Measurements from ENCODE around the gene HBZ.
"Not testable (repeated sequence)": the region's sequence is repeated elsewhere in the genome, so short reads cannot be mapped to it uniquely, and the experiment has no call there.

HBZ gene

DNA sequence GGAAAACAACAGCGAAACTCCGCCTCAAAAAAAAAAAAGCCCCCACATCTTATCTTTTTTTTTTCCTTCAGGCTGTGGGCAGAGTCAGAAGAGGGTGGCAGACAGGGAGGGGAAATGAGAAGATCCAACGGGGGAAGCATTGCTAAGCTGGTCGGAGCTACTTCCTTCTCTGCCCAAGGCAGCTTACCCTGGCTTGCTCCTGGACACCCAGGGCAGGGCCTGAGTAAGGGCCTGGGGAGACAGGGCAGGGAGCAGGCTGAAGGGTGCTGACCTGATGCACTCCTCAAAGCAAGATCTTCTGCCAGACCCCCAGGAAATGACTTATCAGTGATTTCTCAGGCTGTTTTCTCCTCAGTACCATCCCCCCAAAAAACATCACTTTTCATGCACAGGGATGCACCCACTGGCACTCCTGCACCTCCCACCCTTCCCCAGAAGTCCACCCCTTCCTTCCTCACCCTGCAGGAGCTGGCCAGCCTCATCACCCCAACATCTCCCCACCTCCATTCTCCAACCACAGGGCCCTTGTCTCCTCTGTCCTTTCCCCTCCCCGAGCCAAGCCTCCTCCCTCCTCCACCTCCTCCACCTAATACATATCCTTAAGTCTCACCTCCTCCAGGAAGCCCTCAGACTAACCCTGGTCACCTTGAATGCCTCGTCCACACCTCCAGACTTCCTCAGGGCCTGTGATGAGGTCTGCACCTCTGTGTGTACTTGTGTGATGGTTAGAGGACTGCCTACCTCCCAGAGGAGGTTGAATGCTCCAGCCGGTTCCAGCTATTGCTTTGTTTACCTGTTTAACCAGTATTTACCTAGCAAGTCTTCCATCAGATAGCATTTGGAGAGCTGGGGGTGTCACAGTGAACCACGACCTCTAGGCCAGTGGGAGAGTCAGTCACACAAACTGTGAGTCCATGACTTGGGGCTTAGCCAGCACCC is 22.8 kb downstream of the HBZ start:
- peaks cover 7% of the 10 kb centered on the region; the same call in 1 of the 2 replicates for H4K20me1 ChIP-seq (ENCODE audit: insufficient read depth, low read length)
- no peak overlapping the region for H3K4me2 ChIP-seq (ENCODE audit: insufficient read depth, low read length)
- DNase-seq, result no peak
- no peaks in the 10 kb centered on the region for H3K9me3 ChIP-seq (ENCODE audit: insufficient read depth, low read length, severe bottlenecking)
- TF ChIP-seq, protein P1, sequence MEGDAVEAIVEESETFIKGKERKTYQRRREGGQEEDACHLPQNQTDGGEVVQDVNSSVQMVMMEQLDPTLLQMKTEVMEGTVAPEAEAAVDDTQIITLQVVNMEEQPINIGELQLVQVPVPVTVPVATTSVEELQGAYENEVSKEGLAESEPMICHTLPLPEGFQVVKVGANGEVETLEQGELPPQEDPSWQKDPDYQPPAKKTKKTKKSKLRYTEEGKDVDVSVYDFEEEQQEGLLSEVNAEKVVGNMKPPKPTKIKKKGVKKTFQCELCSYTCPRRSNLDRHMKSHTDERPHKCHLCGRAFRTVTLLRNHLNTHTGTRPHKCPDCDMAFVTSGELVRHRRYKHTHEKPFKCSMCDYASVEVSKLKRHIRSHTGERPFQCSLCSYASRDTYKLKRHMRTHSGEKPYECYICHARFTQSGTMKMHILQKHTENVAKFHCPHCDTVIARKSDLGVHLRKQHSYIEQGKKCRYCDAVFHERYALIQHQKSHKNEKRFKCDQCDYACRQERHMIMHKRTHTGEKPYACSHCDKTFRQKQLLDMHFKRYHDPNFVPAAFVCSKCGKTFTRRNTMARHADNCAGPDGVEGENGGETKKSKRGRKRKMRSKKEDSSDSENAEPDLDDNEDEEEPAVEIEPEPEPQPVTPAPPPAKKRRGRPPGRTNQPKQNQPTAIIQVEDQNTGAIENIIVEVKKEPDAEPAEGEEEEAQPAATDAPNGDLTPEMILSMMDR (IDR thresholded peaks at IDR 0.05; ENCODE audit: borderline replicate concordance, extremely low read depth, low read length, poor library complexity, severe bottlenecking), result no peak
- TF ChIP-seq EZH2 (IDR thresholded peaks at IDR 0.05; ENCODE audit: borderline replicate concordance, low read depth, low read length, severe bottlenecking), result no peak
- H3K27me3 ChIP-seq (ENCODE audit: insufficient read depth, low read length, poor library complexity), result no peaks in the 10 kb centered on the region
- no peak overlapping the region for H3K27ac ChIP-seq (ENCODE audit: low read length)
- H3K9ac ChIP-seq (ENCODE audit: low read depth, low read length), result no peak overlapping the region
- no peak for ATAC-seq (ENCODE audit: insufficient read depth, low read depth)
- no peaks in the 10 kb centered on the region for H3K4me1 ChIP-seq (ENCODE audit: insufficient read depth, low read length)
- no peaks in the 10 kb centered on the region for H3K79me2 ChIP-seq (ENCODE audit: insufficient read depth, low read length)
- H3K4me3 ChIP-seq (ENCODE audit: low read depth in 1 of 2, low read length in 2 of 2), result no peak overlapping the region
- H2AFZ ChIP-seq (ENCODE audit: low read depth, low read length), result no peak overlapping the region
- H3K36me3 ChIP-seq (ENCODE audit: insufficient read depth, low read length), result no peaks in the 10 kb centered on the region

GRCh38 chr16:176006-176405 is 23.6 kb downstream of the HBZ start:
- not testable (repeated sequence) for H3K4me3 ChIP-seq (ENCODE audit: low read depth in 1 of 2, low read length in 2 of 2); H2AFZ ChIP-seq (ENCODE audit: low read depth, low read length); H3K27ac ChIP-seq (ENCODE audit: low read length); H3K27me3 ChIP-seq (ENCODE audit: insufficient read depth, low read length, poor library complexity); H3K9ac ChIP-seq (ENCODE audit: low read depth, low read length); H3K36me3 ChIP-seq (ENCODE audit: insufficient read depth, low read length); DNase-seq; H4K20me1 ChIP-seq (ENCODE audit: insufficient read depth, low read length); H3K79me2 ChIP-seq (ENCODE audit: insufficient read depth, low read length); H3K4me1 ChIP-seq (ENCODE audit: insufficient read depth, low read length); ATAC-seq (ENCODE audit: insufficient read depth, low read depth); H3K4me2 ChIP-seq (ENCODE audit: insufficient read depth, low read length); H3K9me3 ChIP-seq (ENCODE audit: insufficient read depth, low read length, severe bottlenecking)

- not testable (repeated sequence) for H3K4me1 ChIP-seq (ENCODE audit: insufficient read depth, low read length); H4K20me1 ChIP-seq (ENCODE audit: insufficient read depth, low read length); H3K36me3 ChIP-seq (ENCODE audit: insufficient read depth, low read length); H2AFZ ChIP-seq (ENCODE audit: low read depth, low read length); H3K27ac ChIP-seq (ENCODE audit: low read length); H3K27me3 ChIP-seq (ENCODE audit: insufficient read depth, low read length, poor library complexity); H3K9me3 ChIP-seq (ENCODE audit: insufficient read depth, low read length, severe bottlenecking); H3K4me3 ChIP-seq (ENCODE audit: low read depth in 1 of 2, low read length in 2 of 2); DNase-seq; ATAC-seq (ENCODE audit: insufficient read depth, low read depth); H3K4me2 ChIP-seq (ENCODE audit: insufficient read depth, low read length); H3K79me2 ChIP-seq (ENCODE audit: insufficient read depth, low read length); H3K9ac ChIP-seq (ENCODE audit: low read depth, low read length)
Observed at GRCh38 chr16:176477-177382, 24.3 kb downstream of the HBZ start, which contains the start of gene HBA1. TSS of gene HBA1 (plus strand) at chr16:176680. CDS start at chr16:176717, 37 bp downstream.

GRCh38 chr16:177394-177822 is 25.0 kb downstream of the HBZ start:
- Histone ChIP-seq H3K27me3 (ENCODE audit: insufficient read depth, low read length, poor library complexity) (no peaks in the 10 kb centered on the region), H3K9me3 (ENCODE audit: insufficient read depth, low read length, severe bottlenecking) (no peaks in the 10 kb centered on the region), H3K4me1 (ENCODE audit: insufficient read depth, low read length) (peaks cover 11% of the 10 kb centered on the region), H3K4me2 (ENCODE audit: insufficient read depth, low read length) (no peak overlapping the region), H2AFZ (ENCODE audit: low read depth, low read length) (no peak overlapping the region), H3K9ac (ENCODE audit: low read depth, low read length) (no peak overlapping the region), H3K27ac (ENCODE audit: low read length) (no peak overlapping the region), H4K20me1 (ENCODE audit: insufficient read depth, low read length) (peaks cover 7% of the 10 kb centered on the region; the same call in 1 of the 2 replicates), H3K79me2 (ENCODE audit: insufficient read depth, low read length) (no peaks in the 10 kb centered on the region), H3K36me3 (ENCODE audit: insufficient read depth, low read length) (no peaks in the 10 kb centered on the region), H3K4me3 (ENCODE audit: low read depth in 1 of 2, low read length in 2 of 2) (no peak overlapping the region)
- ATAC-seq (ENCODE audit: insufficient read depth, low read depth) (no peak), DNase-seq (no peak)
- TF ChIP-seq EZH2 (IDR thresholded peaks at IDR 0.05; ENCODE audit: borderline replicate concordance, low read depth, low read length, severe bottlenecking), result no peak
- TF ChIP-seq, protein P1 (IDR thresholded peaks at IDR 0.05; ENCODE audit: borderline replicate concordance, extremely low read depth, low read length, poor library complexity, severe bottlenecking), result no peak
